HL-60 (cell line): ENCODE data around the gene SPACA4.
A peak's percentile ranks its signal among the peaks of the same experiment; 100 is the strongest.

ENCODE experiments used
- DNase-seq, 2 experiments: peaks; one replicate each; pipeline ENCODE4 v3.0.0-alpha.2; 2010 to 2020; ENCODE audit warnings: low read depth in 1 of 2, low spot score in 1 of 2
- H3K27ac ChIP-seq: fragments of 250-450 bp; sonication (Bioruptor Pico); replicated peaks from 2 replicates; pipeline ENCODE4 v1.5.1; 2020; ENCODE audit warnings: mild to moderate bottlenecking, moderate library complexity
- H3K27me3 ChIP-seq: fragments of 250-450 bp; sonication (Bioruptor Pico); 2 replicates; pipeline ENCODE4 v1.5.1; 2021; ENCODE audit warnings: mild to moderate bottlenecking, moderate library complexity; ENCODE audit not compliant: insufficient read depth, poor library complexity, severe bottlenecking
- H3K4me3 ChIP-seq: replicated peaks from 2 replicates; pipeline ENCODE4 v1.5.1; 2011; ENCODE audit warnings: mild to moderate bottlenecking, control low read depth, low read length; ENCODE audit not compliant: insufficient read depth
- GABPA ChIP-seq: IDR thresholded peaks from 2 replicates; pipeline ENCODE4 v1.6.1; 2012; ENCODE audit warnings: low read depth
- POLR2AphosphoS5 ChIP-seq: IDR thresholded peaks from 2 replicates; pipeline ENCODE4 v1.6.1; 2012; ENCODE audit warnings: low read depth
- REST ChIP-seq: IDR thresholded peaks from 2 replicates; pipeline ENCODE4 v1.6.1; 2012; ENCODE audit warnings: low read depth; ENCODE audit not compliant: insufficient replicate concordance
- SPI1 ChIP-seq: IDR thresholded peaks from 2 replicates; pipeline ENCODE4 v1.6.1; 2012; ENCODE audit warnings: low read depth, mild to moderate bottlenecking, borderline replicate concordance
- TF ChIP-seq, protein P1 (sequence below): IDR thresholded peaks from one replicate; pipeline ENCODE4 v1.5.1; 2011; ENCODE audit warnings: low read length, control low read depth, inconsistent platforms; ENCODE audit not compliant: insufficient read depth

SPACA4 gene

GRCh38 chr19:48619692-48620585 lies 13.4 kb downstream of the SPACA4 start:
- Histone ChIP-seq H3K27me3 (no peaks in the 10 kb centered on the region), H3K27ac (peak overlapping the region; percentile 87), H3K4me3 (peak overlapping the region; percentile 91)
- DNase-seq, result no peak
- TF ChIP-seq GABPA, result no peak
- no peak for TF ChIP-seq POLR2AphosphoS5
- no peak for TF ChIP-seq REST
- TF ChIP-seq, protein P1, sequence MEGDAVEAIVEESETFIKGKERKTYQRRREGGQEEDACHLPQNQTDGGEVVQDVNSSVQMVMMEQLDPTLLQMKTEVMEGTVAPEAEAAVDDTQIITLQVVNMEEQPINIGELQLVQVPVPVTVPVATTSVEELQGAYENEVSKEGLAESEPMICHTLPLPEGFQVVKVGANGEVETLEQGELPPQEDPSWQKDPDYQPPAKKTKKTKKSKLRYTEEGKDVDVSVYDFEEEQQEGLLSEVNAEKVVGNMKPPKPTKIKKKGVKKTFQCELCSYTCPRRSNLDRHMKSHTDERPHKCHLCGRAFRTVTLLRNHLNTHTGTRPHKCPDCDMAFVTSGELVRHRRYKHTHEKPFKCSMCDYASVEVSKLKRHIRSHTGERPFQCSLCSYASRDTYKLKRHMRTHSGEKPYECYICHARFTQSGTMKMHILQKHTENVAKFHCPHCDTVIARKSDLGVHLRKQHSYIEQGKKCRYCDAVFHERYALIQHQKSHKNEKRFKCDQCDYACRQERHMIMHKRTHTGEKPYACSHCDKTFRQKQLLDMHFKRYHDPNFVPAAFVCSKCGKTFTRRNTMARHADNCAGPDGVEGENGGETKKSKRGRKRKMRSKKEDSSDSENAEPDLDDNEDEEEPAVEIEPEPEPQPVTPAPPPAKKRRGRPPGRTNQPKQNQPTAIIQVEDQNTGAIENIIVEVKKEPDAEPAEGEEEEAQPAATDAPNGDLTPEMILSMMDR, result no peak
- no peak; the same call in 1 of the 2 replicates for TF ChIP-seq SPI1

DNA sequence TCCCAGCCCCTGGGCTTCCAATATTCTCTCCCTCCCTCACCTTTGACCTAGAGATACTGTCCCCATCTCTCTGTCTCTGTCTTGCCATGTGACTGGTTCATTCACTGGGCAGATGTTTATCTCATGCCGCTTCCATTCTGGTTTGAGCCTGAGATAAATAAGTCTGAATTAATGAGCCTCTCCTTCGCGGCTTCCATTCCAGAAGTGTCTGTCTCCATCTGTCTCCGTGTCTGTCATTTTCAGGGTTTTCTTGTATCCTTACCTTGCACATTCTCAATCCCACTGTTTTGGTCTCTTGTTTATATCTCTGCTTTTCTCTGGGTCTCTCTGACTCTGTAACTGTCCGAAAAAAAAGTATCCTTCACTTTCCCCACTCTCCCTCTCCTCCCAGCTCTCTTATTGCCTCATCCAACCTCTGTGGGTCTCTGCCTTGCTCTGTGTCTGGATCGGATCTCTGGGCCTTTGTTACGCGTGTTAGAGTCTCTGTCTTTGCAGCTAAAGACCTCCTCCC lies 17.1 kb downstream of the SPACA4 start:
- TF ChIP-seq GABPA, result no peak
- no peak for TF ChIP-seq REST
- no peak for TF ChIP-seq SPI1
- TF ChIP-seq, protein P1, result no peak
- TF ChIP-seq POLR2AphosphoS5, result no peak
- DNase-seq, result no peak
- H3K27me3 ChIP-seq, result no peaks in the 10 kb centered on the region
- H3K4me3 ChIP-seq, result no peak overlapping the region
- H3K27ac ChIP-seq, result no peak overlapping the region; the same call in 1 of the 2 replicates

GRCh38 chr19:48624067-48624594 lies 17.6 kb downstream of the SPACA4 start:
- Histone ChIP-seq H3K4me3 (no peak overlapping the region), H3K27ac (no peak overlapping the region), H3K27me3 (no peaks in the 10 kb centered on the region)
- TF ChIP-seq POLR2AphosphoS5 (no peak), SPI1 (no peak), REST (no peak), GABPA (no peak)
- TF ChIP-seq, protein P1, result no peak
- DNase-seq, result peak in 1 of 2 experiments; percentile 87
